Prostate gland (tissue), 2 donors: Measurements from ENCODE around the gene RAB30.

Experiments used
- CTCF ChIP-seq, 4 experiments: fragments of 200-600 bp in 2 of 4; fragments of 450-650 bp in 2 of 4; sonication (generic) in 2 of 4; IDR thresholded peaks; 1 replicate in 3 of 4; 2 replicates in 1 of 4; pipeline ENCODE4 v1.5.1; 2016 to 2019; ENCODE audit warnings: antibody characterized with exemption in 4 of 4, mild to moderate bottlenecking in 2 of 4, moderate library complexity in 2 of 4
- POLR2A ChIP-seq: fragments of 450-650 bp; IDR thresholded peaks from one replicate; pipeline ENCODE4 v1.6.1; 2016; ENCODE audit warnings: antibody characterized with exemption, mild to moderate bottlenecking
- POLR2AphosphoS5 ChIP-seq: sonication (generic); formaldehyde crosslinking; IDR thresholded peaks from one replicate; pipeline ENCODE4 v1.6.1; 2017; ENCODE audit warnings: antibody characterized with exemption

GRCh38 chr11:83051760-83052671, 19.7 kb downstream of the RAB30 start:
- TF ChIP-seq CTCF (IDR thresholded peaks at IDR 0.05) (no peak), POLR2A (no peak), POLR2AphosphoS5 (peak; percentile 94)
